Measurements from ENCODE around the gene HOXB9.

HOXB9 gene

GRCh38 chr17:48606892-48607614 lies 19.1 kb downstream of the HOXB9 start:
- POLR2A ChIA-PET = no interaction called here
- CTCF ChIA-PET = interaction anchor here (0.6 to 0.8 kb wide), 2 partner anchors 30 to 517 kb away, joined by 3 to 4 read pairs; no protein-coding TSS in a partner anchor
- no peak for DNase-seq (ENCODE audit: extremely low spot score)
- TF ChIP-seq HDGF (IDR thresholded peaks at IDR 0.05; ENCODE audit: borderline replicate concordance) (no peak), ARNT (IDR thresholded peaks at IDR 0.05) (no peak), SP1 (IDR thresholded peaks at IDR 0.05) (no peak), ELF4 (IDR thresholded peaks at IDR 0.05) (no peak), FOXK2 (IDR thresholded peaks at IDR 0.05) (no peak), L3MBTL2 (conservative IDR thresholded peaks at IDR 0.05) (no peak), SUZ12 (IDR thresholded peaks at IDR 0.05) (no peak), ZNF384 (IDR thresholded peaks at IDR 0.05) (no peak), TARDBP (IDR thresholded peaks at IDR 0.05) (no peak), FOXA1 (IDR thresholded peaks at IDR 0.05) (no peak), BHLHE40 (IDR thresholded peaks at IDR 0.05; ENCODE audit: borderline replicate concordance) (no peak), FOXM1 (IDR thresholded peaks at IDR 0.05; ENCODE audit: borderline replicate concordance) (no peak), PKNOX1 (IDR thresholded peaks at IDR 0.05) (no peak), LEF1 (IDR thresholded peaks at IDR 0.05; ENCODE audit: borderline replicate concordance) (no peak), NFRKB (IDR thresholded peaks at IDR 0.05) (no peak), CTBP1 (IDR thresholded peaks at IDR 0.05; ENCODE audit: borderline replicate concordance) (no peak)

GRCh38 chr17:48605991-48606891 lies 19.9 kb downstream of the HOXB9 start:
- TF ChIP-seq TARDBP (IDR thresholded peaks at IDR 0.05) (no peak), NFRKB (IDR thresholded peaks at IDR 0.05) (no peak), FOXA1 (IDR thresholded peaks at IDR 0.05) (no peak), LEF1 (IDR thresholded peaks at IDR 0.05; ENCODE audit: borderline replicate concordance) (no peak), FOXK2 (IDR thresholded peaks at IDR 0.05) (no peak), BHLHE40 (IDR thresholded peaks at IDR 0.05; ENCODE audit: borderline replicate concordance) (no peak), FOXM1 (IDR thresholded peaks at IDR 0.05; ENCODE audit: borderline replicate concordance) (no peak), PKNOX1 (IDR thresholded peaks at IDR 0.05) (no peak), L3MBTL2 (conservative IDR thresholded peaks at IDR 0.05) (no peak), SUZ12 (IDR thresholded peaks at IDR 0.05) (no peak)
- DNase-seq (ENCODE audit: extremely low spot score) = no peak
- ChIA-PET CTCF (interaction anchor here (0.6 to 0.8 kb wide), 2 partner anchors 31 to 516 kb away, joined by 3 to 4 read pairs; no protein-coding TSS in a partner anchor), POLR2A (interaction anchor here (0.7 to 1.2 kb wide), 2 partner anchors 10 to 384 kb away, joined by 3 read pairs; no protein-coding TSS in a partner anchor)

- TF ChIP-seq L3MBTL2 (conservative IDR thresholded peaks at IDR 0.05) (peak; percentile 79), PKNOX1 (IDR thresholded peaks at IDR 0.05) (no peak)
- POLR2A ChIA-PET = interaction anchor here (0.7 to 1.2 kb wide), 2 partner anchors 9 to 383 kb away, joined by 3 read pairs; no protein-coding TSS in a partner anchor
- CTCF ChIA-PET = no interaction called here
- no peak for DNase-seq (ENCODE audit: extremely low spot score)
These were observed 20.7 kb downstream of the HOXB9 start for GRCh38 chr17:48605409-48605919.

- TF ChIP-seq NFRKB (IDR thresholded peaks at IDR 0.05) = peak; percentile 87
- no peak for TF ChIP-seq TARDBP (IDR thresholded peaks at IDR 0.05)
- peak; percentile 53; the same call in 1 of the 2 replicates for TF ChIP-seq PKNOX1 (IDR thresholded peaks at IDR 0.05)
- peak; percentile 67; the same call in 1 of the 2 replicates for TF ChIP-seq CTBP1 (IDR thresholded peaks at IDR 0.05; ENCODE audit: borderline replicate concordance)
- TF ChIP-seq ELF4 (IDR thresholded peaks at IDR 0.05) = peak; percentile 70; the same call in 1 of the 2 replicates
- peak; percentile 83; the same call in 1 of the 2 replicates for TF ChIP-seq FOXM1 (IDR thresholded peaks at IDR 0.05; ENCODE audit: borderline replicate concordance)
- TF ChIP-seq ZNF384 (IDR thresholded peaks at IDR 0.05) = no peak
- DNase-seq (ENCODE audit: extremely low spot score) = no peak
- ChIA-PET CTCF (interaction anchor here (1.0 kb wide), 1 partner anchor 310 kb away, joined by 3 read pairs; no protein-coding TSS in a partner anchor), POLR2A (interaction anchor here (1.2 kb wide), 1 partner anchor 9 kb away, joined by 3 read pairs; no protein-coding TSS in a partner anchor)
These were observed 21.3 kb downstream of the HOXB9 start, which contains the start of gene HOXB6 for GRCh38 chr17:48604770-48605329. HOXB6 (minus strand) TSS chr17:48604986; CDS start chr17:48598150, 6,836 bp downstream.
